Measurements from ENCODE around the gene SIN3A.

The SIN3A gene

GRCh38 chr15:75452865-75453702, 1.6 kb upstream of the SIN3A start:
- peak overlapping the region; percentile 88 for H3K4me2 ChIP-seq (ENCODE audit: low read depth, low read length, poor library complexity, severe bottlenecking)
- H3K9me3 ChIP-seq (ENCODE audit: insufficient read depth, low read depth, low read length) = no peaks in the 10 kb centered on the region
- H3K79me2 ChIP-seq (ENCODE audit: insufficient read depth, low read length) = peaks cover 33% of the 10 kb centered on the region
- peak overlapping the region; percentile 63 for H2AFZ ChIP-seq (ENCODE audit: low read length)
- peaks cover 31% of the 10 kb centered on the region for H4K20me1 ChIP-seq (ENCODE audit: insufficient read depth, low read length, poor library complexity, severe bottlenecking)
- H3K9ac ChIP-seq (ENCODE audit: low read depth, low read length, poor library complexity, severe bottlenecking) = peak overlapping the region; percentile 99
- peaks cover 27% of the 10 kb centered on the region for H3K4me1 ChIP-seq (ENCODE audit: insufficient read depth, low read length, poor library complexity, severe bottlenecking)
- peaks cover 8% of the 10 kb centered on the region; the same call in 1 of the 2 replicates for H3F3A ChIP-seq (ENCODE audit: low read depth)
- H3K27me3 ChIP-seq (ENCODE audit: insufficient read depth, low read length, poor library complexity, severe bottlenecking) = no peaks in the 10 kb centered on the region
- no peaks in the 10 kb centered on the region for H3K36me3 ChIP-seq (ENCODE audit: insufficient read depth, low read length)
- TF ChIP-seq CTCF (conservative IDR thresholded peaks at IDR 0.05; ENCODE audit: low read length) (peak; percentile 67), EZH2phosphoT487 (IDR thresholded peaks at IDR 0.05; ENCODE audit: borderline replicate concordance) (no peak)
- H3K4me3 ChIP-seq (ENCODE audit: low read length, poor library complexity, severe bottlenecking) = peak overlapping the region; percentile 81
- H3K9me2 ChIP-seq (replicated peaks; ENCODE audit: low read depth, low read length) = no peaks in the 10 kb centered on the region

GRCh38 chr15:75452364-75452864, 924 bp upstream of the SIN3A start:
- Histone ChIP-seq H3K9ac (ENCODE audit: low read depth, low read length, poor library complexity, severe bottlenecking) (peak overlapping the region; percentile 99), H3F3A (ENCODE audit: low read depth) (peaks cover 8% of the 10 kb centered on the region; the same call in 1 of the 2 replicates), H3K9me2 (replicated peaks; ENCODE audit: low read depth, low read length) (no peaks in the 10 kb centered on the region), H3K79me2 (ENCODE audit: insufficient read depth, low read length) (peaks cover 39% of the 10 kb centered on the region), H3K4me3 (ENCODE audit: low read length, poor library complexity, severe bottlenecking) (peak overlapping the region; percentile 81), H3K9me3 (ENCODE audit: insufficient read depth, low read depth, low read length) (no peaks in the 10 kb centered on the region), H2AFZ (ENCODE audit: low read length) (no peak overlapping the region), H3K36me3 (ENCODE audit: insufficient read depth, low read length) (peaks cover 3% of the 10 kb centered on the region; the same call in 1 of the 2 replicates), H3K4me1 (ENCODE audit: insufficient read depth, low read length, poor library complexity, severe bottlenecking) (peaks cover 31% of the 10 kb centered on the region), H3K4me2 (ENCODE audit: low read depth, low read length, poor library complexity, severe bottlenecking) (peak overlapping the region; percentile 88), H3K27me3 (ENCODE audit: insufficient read depth, low read length, poor library complexity, severe bottlenecking) (no peaks in the 10 kb centered on the region), H4K20me1 (ENCODE audit: insufficient read depth, low read length, poor library complexity, severe bottlenecking) (peaks cover 38% of the 10 kb centered on the region)
- no peak for TF ChIP-seq CTCF (conservative IDR thresholded peaks at IDR 0.05; ENCODE audit: low read length)
- TF ChIP-seq EZH2phosphoT487 (IDR thresholded peaks at IDR 0.05; ENCODE audit: borderline replicate concordance) = no peak

DNA sequence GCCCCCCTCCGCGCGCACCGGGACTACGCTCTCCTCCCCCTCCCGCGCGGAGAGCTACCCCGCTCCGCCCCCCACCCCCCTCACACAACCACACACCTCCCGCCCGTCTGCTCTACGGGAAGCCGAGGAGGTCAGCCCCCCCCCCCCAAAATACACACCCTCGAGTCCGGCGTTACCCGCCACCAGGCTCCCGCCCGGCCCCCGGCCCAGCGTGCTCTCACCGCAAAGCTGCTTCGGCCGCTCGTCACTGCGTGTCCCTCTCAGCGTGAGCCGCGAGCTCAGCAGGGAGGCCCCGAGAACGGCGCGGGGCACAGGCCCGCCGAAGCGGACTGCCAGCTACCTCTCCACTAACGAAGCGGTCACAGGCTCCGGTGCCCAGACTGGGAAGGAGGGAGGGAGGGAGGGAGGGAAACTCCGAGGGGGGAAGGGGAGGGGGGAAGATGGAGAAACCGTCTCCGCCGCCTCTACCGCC, 252 bp downstream of the SIN3A start:
- Histone ChIP-seq H3K27me3 (ENCODE audit: insufficient read depth, low read length, poor library complexity, severe bottlenecking) (no peaks in the 10 kb centered on the region), H2AFZ (ENCODE audit: low read length) (no peak overlapping the region), H3F3A (ENCODE audit: low read depth) (peaks cover 16% of the 10 kb centered on the region), H3K4me1 (ENCODE audit: insufficient read depth, low read length, poor library complexity, severe bottlenecking) (peaks cover 40% of the 10 kb centered on the region), H4K20me1 (ENCODE audit: insufficient read depth, low read length, poor library complexity, severe bottlenecking) (peaks cover 50% of the 10 kb centered on the region), H3K9me3 (ENCODE audit: insufficient read depth, low read depth, low read length) (no peaks in the 10 kb centered on the region), H3K36me3 (ENCODE audit: insufficient read depth, low read length) (peaks cover 8% of the 10 kb centered on the region; the same call in 1 of the 2 replicates), H3K9me2 (replicated peaks; ENCODE audit: low read depth, low read length) (no peaks in the 10 kb centered on the region), H3K4me3 (ENCODE audit: low read length, poor library complexity, severe bottlenecking) (peak overlapping the region; percentile 79), H3K79me2 (ENCODE audit: insufficient read depth, low read length) (peaks cover 51% of the 10 kb centered on the region), H3K4me2 (ENCODE audit: low read depth, low read length, poor library complexity, severe bottlenecking) (peak overlapping the region; percentile 48), H3K9ac (ENCODE audit: low read depth, low read length, poor library complexity, severe bottlenecking) (peak overlapping the region; percentile 97)
- no peak for TF ChIP-seq EZH2phosphoT487 (IDR thresholded peaks at IDR 0.05; ENCODE audit: borderline replicate concordance)
- no peak for TF ChIP-seq CTCF (conservative IDR thresholded peaks at IDR 0.05; ENCODE audit: low read length)

All from Loucy (cell line).